ENCODE measurements around the gene PSME3.
"Not testable (repeated sequence)": the region's sequence is repeated elsewhere in the genome, so short reads cannot be mapped to it uniquely, and the experiment has no call there.

Gene PSME3

DNA sequence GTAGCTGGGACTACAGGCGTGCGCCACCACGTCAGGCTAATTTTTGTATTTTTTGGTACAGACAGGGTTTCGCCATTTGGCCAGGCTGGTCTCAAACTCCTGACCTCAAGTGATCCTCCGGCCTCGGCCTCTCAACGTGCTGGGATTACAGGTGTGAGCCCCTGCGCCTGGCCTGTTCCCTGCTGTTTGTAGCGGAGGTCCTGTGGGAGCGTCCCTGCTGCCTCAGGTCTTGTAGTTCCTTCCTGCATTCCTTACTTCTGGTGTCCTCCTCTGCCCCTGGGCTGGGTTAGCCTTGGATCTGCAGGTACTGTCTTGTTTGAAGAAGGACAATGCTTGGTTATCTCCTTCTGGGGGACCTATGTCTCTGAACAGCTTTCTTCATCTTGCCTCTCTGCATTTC, 43.8 kb downstream of the PSME3 start:
- DNase-seq, result no peak

DNA sequence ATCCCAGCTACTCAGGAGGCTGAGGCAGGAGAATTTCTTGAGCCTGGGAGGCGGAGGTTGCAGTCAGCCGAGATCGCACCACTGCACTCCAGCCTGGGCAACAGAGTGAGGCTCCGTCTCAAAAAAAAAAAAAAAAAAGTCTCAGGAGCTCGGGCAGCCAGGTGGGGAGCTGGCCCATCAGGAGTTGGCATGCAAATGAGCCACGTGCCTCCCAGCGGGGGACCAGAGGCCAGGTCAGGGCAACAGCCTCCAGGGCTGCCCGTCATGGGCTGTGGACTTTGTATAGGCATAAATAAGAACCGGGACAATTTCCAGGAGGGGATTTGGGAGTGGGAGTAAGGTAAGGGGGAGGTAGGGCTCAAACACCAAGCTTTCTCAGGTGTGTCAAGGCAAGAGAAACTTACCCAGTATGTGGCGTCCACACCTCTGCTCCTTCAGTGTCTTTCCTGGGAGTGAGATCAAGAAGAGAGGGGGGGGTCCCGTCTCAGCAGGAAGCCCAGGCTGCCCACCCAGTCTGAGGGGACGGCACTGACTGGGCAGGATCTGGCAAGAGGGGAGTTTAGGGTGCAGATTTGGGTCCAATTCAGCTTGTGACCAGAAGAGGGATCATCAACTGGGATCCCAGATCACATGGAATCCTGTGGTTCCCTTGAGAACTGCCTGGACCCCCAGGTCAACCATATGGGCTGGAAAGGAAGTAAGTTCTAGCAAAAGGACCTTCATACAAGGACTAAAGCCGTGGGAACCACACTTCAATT, 45.1 kb downstream of the PSME3 start:
- DNase-seq, result no peak

DNA sequence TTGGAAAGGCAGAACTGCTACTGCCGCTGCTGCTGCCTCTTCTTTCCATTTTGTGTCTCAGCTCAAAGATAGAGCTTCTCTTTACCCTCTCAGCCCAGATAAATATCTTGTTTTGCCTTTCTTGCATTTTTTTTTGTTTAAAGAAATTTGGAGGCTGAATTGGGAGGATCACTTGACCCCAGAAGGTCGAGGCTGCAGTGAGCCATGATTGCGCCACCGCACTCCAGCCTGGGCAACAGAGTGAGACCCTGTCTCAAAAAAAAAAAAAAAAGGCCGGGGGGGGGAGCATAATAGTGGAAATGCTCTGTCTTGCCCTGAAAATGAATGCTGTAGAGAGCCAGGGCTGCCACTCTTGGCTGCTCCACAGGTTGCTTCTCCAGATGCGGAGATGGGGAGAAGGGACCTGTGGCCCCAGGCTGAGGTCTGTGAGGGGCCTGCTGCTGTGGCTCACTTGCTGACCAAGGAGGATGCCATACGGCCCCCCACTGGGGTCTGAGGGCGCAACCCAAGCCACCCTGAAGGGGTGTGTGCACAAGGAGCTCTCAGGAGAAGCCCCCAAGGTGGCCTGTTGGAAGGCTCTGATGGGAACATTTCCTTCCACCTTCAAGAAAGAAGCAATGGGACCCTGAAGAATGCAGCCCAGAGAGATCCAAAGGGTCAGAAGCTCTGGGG, 45.9 kb downstream of the PSME3 start:
- DNase-seq, result no peak

DNA sequence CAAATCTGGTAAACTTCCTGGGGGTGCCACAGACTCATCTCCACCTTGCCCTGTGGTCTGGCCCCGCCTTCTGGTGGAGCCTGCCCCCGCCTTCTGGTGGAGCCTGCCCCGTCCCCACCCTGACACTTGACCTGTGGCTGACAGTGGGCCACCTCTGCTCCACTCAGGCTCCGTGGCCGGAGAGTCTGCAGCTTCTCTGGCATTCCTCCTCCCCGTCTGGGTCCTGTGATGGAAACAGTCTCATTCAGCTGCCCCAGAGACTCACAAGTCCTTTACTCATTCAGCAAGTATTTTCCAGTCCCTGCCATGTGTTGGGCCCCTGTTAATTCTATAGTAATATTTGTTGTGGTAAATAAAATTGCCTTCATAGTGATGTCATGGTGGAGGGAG, 46.4 kb downstream of the PSME3 start:
- DNase-seq, result no peak

DNA sequence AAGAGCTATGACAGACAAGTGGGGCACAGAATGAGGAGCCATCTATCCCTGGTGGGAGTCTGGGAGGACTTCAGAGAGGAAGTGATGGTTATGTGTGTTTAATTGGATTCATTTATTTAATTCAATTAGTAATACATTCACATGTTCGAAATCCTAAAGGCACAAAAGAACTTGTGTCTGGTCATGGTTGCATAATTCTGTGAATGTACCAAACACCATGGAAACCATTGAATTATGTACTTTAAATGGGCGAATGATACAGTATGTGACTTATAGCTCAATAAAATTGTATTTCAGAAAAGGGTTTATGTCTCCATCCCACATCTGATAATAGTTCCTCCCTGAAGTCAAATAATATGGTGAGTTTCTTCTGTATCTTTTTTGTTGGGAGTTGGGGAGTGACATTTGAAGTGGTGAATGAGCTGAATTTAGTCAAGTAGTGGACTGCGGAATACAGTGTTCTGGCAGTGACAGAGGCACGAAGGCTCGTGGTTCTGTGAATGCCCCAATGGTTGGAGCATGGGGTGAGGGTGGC, 47.6 kb downstream of the PSME3 start:
- DNase-seq, result peak in 4 of 51 donors; percentile 2 to 27 (median 4)

DNA sequence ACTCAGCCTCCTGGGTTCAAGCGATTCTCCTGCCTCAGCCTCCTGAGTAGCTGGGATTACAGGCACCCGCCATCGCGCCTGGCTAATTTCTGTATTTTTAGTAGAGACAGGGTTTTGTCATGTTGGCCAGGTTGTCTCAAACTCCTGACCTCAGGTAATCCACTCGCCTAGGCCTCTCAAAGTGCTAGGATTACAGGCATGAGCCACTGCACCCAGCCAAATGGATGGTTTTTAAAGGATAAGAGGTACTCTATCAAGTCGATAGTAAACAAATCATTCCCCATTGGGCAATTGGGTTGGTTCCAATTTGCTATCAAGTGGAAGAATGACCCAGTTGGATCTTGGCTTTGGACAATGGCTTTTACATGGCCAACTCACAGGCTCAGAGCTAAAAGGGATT, 48.5 kb downstream of the PSME3 start:
- DNase-seq, result not testable (repeated sequence)

DNA sequence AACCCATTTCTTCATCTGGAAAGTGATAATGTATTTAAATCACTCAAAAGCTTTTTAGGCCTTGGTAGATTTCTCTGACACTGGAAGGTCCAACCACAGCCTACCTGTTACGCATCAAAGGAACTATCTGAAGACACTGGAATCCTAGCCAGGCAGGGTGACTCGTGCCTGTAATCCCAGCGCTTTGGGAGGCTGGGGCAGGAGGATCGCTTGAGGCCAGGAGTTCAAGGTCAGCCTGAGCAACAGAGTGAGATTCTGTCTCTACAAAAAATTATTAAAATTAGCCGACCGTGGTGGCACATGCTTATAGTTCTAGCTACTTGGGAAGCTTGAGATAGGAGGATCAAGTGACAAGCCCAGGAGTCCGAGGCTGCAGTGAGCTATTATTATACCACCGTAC, 49.0 kb downstream of the PSME3 start:
- no peak for DNase-seq

GRCh38 chr17:42883802-42884558, 50.8 kb downstream of the PSME3 start:
- no peak for DNase-seq

- not testable (repeated sequence) for DNase-seq
Measured at GRCh38 chr17:42885806-42886205, 52.6 kb downstream of the PSME3 start.

GRCh38 chr17:42886283-42887176, 53.3 kb downstream of the PSME3 start:
- DNase-seq, result no peak

DNA sequence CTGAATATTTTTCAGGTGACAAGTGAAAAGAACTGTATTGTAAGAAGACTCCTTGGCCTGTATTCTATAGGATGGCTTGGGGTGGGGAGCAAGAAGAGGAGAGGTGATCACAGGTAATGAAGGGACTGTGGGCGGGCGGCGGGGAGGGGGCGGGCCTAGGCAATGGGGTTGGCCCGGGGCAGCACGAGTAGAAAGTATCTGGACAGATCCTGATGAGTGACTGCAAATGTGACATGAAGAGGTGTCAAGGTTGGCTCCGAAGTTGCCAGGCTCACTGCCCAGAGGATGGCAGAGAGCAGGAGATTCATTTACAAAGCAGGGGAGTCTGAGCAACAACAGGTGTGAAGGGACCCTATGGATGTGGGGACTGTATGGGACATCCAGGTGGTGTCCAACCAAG, 56.6 kb downstream of the PSME3 start:
- DNase-seq, result no peak

- DNase-seq, result peak in 11 of 51 donors; percentile 2 to 55 (median 3)
Measured at GRCh38 chr17:42891539-42892152, 58.4 kb downstream of the PSME3 start.

DNA sequence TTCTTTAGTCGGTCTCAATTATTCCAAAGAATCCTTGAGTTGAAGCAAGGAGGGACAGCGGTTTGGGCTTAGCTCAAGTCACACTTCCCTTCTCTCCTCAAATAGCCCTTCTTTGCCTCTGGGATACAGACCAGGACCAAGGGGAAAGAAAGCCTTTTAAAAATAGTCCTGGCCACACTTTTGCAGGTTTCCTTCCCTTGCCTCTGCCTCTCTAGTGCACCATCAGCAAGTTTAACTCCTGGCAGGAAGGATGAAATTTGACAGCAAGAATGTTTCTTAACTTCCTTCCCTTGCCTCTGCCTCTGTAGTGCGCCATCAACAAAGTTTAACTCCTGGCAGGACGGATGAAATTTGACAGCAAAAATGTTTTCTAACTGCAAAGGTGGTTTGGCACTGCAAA, 60.2 kb downstream of the PSME3 start:
- no peak for DNase-seq

Data from hypothalamus (tissue), 51 donors.